ENCODE measurements around the gene KCNE5.

DNA sequence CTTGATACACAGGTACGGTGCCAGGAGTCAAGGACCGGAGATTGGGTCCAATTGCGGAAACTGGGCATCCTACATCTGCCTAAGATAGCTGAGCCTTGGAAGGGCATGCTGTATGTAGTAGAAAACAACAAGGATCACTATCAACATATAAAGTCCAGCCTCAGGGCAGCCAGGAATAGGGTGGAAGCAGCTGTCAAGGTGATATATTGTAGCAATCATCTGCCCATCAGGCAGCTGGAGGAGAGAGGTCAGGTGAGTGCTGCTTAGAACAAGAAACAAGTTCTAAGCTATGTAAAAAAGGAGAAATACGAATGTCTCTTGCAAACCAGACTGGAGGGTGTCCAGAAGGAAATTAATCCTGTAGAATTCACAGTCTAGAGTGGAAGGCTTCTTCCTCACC, 34.8 kb downstream of the KCNE5 start:
- TF ChIP-seq, protein P1, sequence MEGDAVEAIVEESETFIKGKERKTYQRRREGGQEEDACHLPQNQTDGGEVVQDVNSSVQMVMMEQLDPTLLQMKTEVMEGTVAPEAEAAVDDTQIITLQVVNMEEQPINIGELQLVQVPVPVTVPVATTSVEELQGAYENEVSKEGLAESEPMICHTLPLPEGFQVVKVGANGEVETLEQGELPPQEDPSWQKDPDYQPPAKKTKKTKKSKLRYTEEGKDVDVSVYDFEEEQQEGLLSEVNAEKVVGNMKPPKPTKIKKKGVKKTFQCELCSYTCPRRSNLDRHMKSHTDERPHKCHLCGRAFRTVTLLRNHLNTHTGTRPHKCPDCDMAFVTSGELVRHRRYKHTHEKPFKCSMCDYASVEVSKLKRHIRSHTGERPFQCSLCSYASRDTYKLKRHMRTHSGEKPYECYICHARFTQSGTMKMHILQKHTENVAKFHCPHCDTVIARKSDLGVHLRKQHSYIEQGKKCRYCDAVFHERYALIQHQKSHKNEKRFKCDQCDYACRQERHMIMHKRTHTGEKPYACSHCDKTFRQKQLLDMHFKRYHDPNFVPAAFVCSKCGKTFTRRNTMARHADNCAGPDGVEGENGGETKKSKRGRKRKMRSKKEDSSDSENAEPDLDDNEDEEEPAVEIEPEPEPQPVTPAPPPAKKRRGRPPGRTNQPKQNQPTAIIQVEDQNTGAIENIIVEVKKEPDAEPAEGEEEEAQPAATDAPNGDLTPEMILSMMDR (IDR thresholded peaks at IDR 0.05) = no peak
- TF ChIP-seq POLR2A (IDR thresholded peaks at IDR 0.05) = no peak

Data from testis (tissue), 2 donors.